ENCODE measurements around the gene MED17.

Gene MED17

GRCh38 chr11:93813974-93814373 lies 29.9 kb downstream of the MED17 start:
- FAIRE-seq = no peak

DNA sequence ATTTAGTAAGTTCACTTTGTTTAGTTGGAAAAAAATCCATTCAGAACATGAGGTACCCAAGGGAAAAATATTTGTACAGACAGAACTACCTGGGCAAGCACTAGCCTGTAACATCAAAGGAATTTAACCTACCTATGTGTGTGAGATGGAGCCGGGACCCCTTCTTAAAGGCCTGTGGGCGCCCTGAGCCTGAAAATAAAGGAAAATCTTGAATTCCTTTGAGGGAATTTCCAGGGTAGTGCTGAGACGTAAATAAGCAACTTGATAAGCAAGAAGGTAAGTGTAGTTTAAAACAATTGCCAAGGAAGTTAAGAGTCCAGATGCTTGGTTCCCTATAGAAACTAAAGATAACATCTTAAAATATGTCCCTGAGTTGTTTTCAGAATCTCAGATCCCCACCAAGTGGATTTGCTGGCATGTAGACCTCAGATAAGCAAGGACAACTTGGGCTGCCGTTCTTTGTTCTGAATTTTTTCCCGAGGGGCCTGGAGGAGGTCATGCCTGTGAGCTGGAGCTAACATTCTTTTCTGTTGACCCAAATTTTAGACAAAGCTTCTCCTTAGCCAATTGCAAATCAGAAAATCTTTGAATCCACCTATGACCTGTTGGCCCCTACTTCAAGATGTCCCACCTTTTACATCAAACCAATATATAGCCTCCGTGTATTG lies 31.0 kb downstream of the MED17 start:
- DNase-seq (ENCODE audit: insufficient read length, low spot score) (no peak), FAIRE-seq (no peak)

More at GRCh38 chr11:93813974-93814373, 29.9 kb downstream of the MED17 start:
- no peak for DNase-seq (ENCODE audit: insufficient read length, low spot score)

DNA sequence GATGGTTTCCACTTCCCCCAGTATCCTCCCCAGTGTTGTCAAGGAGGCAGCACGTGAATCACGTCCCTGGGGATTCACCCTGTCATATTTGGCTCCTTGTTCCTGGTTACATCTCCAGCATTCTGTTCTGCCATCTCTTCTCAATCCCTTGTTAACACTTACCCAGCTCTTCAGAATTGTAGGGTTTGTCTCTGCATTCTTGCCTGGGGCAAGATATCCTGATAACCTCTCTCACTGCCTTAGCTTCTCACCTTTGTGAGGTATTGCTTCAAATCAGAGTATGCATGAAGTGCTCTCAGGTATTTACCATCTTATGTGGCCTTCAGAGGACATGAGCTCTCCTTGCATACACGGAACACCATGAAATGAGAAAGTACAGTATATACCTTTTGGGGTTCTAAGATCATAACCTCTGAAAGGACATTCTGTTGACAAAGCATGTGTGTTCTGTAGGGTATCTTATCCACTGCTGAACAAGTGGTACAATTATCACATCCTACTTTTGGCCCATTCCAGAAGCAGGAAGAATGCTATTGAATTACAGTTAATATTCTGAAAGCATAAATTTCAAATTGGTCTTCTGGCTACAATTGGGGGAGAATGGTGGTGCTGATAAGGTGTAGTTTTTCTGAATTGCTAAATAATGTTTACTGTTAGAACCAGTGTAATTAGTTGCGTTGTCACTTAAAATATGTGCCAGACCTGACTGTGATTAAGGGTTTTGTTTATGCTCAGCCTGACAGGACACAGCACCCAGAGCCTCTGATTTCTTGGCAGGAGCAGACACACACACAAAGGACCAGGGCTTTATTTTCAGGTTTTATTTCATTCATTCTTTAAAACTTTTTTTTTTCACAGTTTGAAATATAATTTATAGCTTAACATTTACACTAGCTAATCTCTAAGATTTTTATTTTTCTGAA lies 33.6 kb downstream of the MED17 start:
- no peak for DNase-seq (ENCODE audit: insufficient read length, low spot score)
- FAIRE-seq = no peak

DNA sequence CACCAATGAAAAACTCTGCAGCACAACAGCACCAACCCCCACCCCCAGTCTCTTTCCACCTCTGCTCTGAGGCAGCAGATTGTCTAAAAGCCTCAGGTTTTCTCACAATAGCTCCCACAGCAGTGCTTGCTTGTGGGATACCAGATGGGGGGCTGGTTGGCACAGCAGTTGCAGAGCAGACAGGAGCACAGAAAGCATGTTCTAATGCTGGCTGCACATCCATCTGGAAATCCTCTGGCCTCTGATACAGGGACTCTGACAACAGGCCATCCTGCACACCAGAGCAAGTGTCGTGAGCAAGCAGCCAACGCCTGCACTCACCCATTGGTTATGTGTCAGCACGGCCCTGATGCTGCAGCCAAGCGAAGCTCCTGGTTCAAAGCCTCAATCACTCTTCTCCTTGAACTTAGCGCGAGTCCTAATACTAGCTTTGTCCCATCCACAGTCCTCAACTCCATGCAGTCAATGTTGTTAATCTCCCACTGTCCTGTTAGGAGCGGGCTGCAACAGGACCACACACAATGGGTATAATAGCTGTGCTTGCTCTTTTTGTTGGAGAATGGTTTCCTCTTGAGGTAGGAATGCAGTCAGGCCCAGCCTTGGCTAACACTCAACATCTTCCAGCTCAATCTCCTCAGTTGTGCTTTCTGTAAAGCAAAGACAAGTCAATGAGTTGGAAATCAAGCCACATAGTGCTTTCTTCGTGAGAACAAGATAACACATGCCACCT lies 36.0 kb downstream of the MED17 start:
- FAIRE-seq (no peak), DNase-seq (ENCODE audit: insufficient read length, low spot score) (no peak)

DNA sequence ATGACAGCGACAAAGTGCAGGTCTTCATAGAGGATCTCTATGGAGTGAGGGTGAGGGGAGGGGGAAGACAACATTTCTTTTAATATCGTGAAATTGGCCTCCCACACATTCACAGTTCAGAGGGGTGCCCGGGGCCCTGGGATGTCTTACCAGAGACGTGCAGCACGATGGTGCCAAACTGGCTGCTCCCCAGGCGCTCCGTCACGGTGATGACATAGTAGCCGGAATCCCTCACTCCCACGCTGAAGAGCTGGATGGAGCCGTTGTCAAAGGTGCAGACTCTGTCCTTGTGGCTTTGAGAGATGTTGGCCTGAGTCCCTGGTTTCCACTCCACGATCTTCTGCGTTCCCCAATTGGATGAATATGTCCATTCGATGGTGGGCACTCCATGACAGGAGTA lies 36.8 kb downstream of the MED17 start:
- no peak for FAIRE-seq
- no peak for DNase-seq (ENCODE audit: insufficient read length, low spot score)

DNA sequence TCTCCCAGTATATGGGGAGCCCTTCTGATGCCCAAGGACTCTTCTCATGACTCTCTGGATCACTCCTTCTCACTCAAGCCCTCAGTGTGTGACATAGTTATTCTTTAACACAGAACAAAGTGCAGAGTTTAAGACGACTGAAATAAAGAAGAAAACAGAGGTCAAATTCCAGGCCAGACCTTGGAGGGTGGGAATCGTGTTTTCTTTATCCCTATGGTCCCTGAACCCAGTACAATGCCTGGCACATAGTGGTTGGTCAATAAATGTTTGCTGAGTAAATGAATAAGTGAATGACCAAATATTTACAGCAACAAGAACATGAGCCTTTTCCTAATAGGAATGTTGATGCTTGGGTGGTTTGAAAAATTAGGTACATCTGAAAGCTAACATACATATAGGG lies 37.5 kb downstream of the MED17 start:
- no peak for FAIRE-seq
- no peak for DNase-seq (ENCODE audit: insufficient read length, low spot score)

DNA sequence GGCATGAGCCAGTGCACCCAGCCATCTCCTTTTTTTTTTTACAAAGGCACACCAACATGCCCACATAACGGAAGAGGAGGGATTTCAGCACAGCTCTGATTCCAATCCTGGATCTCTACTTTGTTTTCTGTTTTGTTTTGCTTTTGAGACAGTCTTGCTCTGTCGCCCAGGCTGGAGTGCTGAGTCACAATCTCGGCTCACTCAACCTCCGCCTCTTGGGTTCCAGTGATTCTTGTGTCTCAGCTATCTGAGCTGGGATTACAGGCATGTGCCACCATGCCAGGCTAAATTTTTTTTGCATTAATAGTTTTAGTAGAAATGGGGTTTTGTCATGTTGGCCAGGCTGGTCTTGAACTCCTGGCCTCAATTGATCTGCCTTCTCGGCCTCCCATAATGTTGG lies 38.3 kb downstream of the MED17 start:
- no peak for FAIRE-seq

DNA sequence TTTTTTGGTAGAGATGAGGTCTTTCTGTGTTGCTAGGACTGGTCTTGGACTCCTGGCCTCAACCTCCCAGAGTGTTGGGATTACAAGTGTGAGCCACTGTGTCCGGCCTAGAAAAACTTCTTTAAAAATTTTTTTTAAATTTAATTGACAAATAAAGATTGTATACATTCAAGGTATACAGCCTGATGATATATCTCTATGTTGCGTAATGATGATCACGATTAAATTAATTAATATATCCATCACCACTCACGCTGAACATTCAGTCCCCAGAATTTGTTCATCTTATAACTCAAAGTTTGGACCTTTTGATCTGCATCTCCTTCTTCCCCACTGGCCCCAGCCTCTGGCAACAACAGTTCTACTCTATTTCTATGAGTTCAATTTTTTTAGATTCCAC lies 39.1 kb downstream of the MED17 start:
- DNase-seq (ENCODE audit: insufficient read length, low spot score) = no peak
- no peak for FAIRE-seq

More for the DNA sequence above, 38.3 kb downstream of the MED17 start:
- no peak for DNase-seq (ENCODE audit: insufficient read length, low spot score)

GRCh38 chr11:93827363-93827762 lies 43.3 kb downstream of the MED17 start:
- FAIRE-seq = no peak
- DNase-seq (ENCODE audit: insufficient read length, low spot score) = no peak

DNA sequence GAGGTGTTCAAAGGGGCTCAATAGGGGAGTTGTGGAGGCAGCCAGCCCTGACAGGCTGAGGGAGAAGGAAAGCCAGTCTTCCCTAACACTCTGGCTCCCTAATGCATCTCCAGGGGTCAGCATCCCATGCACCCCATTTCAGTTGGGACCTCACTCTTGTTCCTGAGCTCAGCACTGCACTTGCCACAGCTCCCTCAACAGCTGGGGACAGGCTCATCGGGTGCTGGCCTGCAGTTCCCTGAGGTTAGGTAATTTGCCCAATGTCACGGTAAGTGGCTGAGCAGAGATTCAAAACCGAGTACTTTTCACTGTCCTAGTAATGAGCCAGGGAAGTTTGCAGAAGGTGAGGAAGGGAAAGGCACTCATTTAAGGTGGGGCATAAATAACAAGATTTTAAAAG lies 45.5 kb downstream of the MED17 start:
- FAIRE-seq (no peak), DNase-seq (ENCODE audit: insufficient read length, low spot score) (no peak)

GRCh38 chr11:93831343-93832127 lies 47.5 kb downstream of the MED17 start:
- no peak for FAIRE-seq
- DNase-seq (ENCODE audit: insufficient read length, low spot score) = no peak

- FAIRE-seq (no peak), DNase-seq (ENCODE audit: insufficient read length, low spot score) (no peak)
Measured at GRCh38 chr11:93832780-93833179, 48.7 kb downstream of the MED17 start.

DNA sequence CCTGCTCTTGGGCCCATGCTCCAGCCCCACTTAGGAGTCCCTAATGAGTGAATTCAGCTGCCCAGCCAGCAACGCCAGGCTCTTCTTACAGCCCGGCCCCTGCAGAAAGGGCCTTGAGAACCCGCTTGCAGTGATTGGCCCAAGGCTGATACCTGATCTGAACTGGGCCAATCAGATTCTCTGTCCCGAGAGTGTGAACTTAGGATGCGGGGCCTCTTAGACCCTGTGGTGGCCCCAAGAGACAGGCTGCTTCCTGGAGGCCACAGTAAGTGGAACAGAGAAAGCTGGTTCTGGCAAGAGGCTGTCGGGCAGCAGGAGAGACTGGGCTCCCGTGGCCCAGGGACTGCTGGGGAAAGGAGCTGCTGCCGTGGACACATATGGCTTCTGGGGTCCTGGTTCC lies 54.9 kb downstream of the MED17 start:
- FAIRE-seq (no peak), DNase-seq (ENCODE audit: insufficient read length, low spot score) (no peak)

- DNase-seq (ENCODE audit: insufficient read length, low spot score) (no peak), FAIRE-seq (no peak)
Measured at GRCh38 chr11:93840180-93840579, 56.1 kb downstream of the MED17 start.

DNA sequence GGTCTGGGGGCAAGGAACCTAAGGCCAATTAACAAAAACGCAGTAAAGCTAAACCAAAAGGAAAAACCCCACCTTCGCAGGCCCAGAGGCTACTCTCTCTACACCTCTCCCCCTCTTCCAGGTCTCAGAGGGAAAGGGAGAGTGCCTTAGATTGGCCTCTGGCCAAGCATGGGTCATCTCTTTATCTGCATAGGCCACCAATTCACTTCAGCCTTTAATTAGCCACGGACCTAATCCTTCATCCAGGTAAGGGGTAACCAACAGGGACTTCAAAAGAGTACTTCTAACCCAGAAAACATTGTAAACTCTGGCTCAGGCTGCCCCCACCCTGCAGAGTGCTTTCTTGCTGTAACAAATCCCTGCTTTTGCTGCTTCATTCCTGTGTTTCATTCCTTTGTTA lies 56.9 kb downstream of the MED17 start:
- DNase-seq (ENCODE audit: insufficient read length, low spot score) (no peak), FAIRE-seq (no peak)

- DNase-seq (ENCODE audit: insufficient read length, low spot score) = no peak
- no peak for FAIRE-seq
Measured at GRCh38 chr11:93841446-93841845, 57.4 kb downstream of the MED17 start.

- DNase-seq (ENCODE audit: insufficient read length, low spot score) (no peak), FAIRE-seq (no peak)
Measured at GRCh38 chr11:93842034-93842433, 58.0 kb downstream of the MED17 start.

- DNase-seq (ENCODE audit: insufficient read length, low spot score) (no peak), FAIRE-seq (no peak)
Measured at GRCh38 chr11:93842461-93842860, 58.4 kb downstream of the MED17 start.

DNA sequence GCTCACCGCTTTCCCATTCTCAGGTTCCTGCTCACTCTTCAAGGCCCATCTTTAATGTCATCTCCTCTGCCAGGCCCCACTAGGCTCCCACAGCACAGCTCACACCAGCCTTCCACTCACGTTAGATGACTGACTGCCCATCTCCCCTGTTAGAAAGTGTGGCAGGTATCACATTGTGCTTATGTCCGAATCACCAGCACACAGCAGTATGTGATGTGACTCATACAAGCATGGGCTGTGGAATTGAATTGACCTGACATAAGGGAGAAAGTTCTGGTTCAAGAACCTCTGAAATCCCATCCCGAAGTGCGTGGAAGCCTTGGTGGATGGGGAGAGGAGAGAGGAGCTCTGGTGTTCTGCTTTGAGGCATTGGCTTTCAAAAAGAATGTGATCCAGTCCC lies 59.8 kb downstream of the MED17 start:
- no peak for DNase-seq (ENCODE audit: insufficient read length, low spot score)
- no peak for FAIRE-seq

DNA sequence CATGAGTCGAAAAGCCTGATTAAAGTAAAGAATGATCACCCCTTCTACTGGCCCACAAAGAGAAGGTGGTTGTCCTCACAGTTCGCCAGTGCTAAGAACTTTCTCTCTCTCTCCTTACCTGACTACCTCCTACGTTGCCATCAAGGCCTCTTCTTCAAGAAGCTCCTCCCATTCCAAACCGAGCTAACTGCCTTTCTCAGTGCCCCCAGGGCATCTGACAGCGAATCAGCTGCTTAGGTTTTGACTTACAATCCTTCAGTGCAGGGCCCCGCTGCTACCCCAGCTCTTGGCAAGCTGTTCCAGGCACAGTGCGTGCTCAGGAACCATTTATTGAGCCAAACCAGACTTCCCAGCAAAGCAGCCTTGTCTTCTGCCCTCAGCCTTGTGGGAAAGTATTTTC lies 60.5 kb downstream of the MED17 start:
- FAIRE-seq = no peak
- DNase-seq (ENCODE audit: insufficient read length, low spot score) = no peak
